ENCODE results near the gene AMPH.

The AMPH gene

DNA sequence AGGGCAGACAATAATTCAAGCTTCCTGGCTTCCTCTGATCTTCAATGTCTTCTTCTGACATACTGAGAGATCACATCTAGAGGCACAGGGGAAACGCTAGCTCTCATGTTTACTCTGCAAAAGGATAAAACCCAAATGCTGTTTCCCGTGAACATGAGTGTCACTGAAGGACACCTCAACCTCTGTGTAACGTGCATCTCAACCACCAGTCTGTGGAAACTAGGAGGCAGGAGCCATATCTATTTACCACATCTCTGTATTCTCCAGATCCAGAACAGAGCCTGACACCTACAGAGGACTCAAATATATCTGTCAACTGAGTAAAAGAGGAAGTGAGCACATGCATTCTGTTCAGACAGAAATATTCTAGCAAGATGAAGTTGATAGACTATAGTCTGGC is 217.4 kb downstream of the AMPH start:
- H3K4me3 ChIP-seq (replicated peaks; ENCODE audit: insufficient read depth, low read length), result no peak overlapping the region
- TF ChIP-seq CTCF (IDR thresholded peaks at IDR 0.05; ENCODE audit: insufficient read depth, low read length) (no peak), SPI1 (IDR thresholded peaks at IDR 0.05; ENCODE audit: borderline replicate concordance, low read depth) (peak; percentile 93), POLR2AphosphoS5 (IDR thresholded peaks at IDR 0.05; ENCODE audit: low read depth) (no peak)
- TF ChIP-seq, protein P1, sequence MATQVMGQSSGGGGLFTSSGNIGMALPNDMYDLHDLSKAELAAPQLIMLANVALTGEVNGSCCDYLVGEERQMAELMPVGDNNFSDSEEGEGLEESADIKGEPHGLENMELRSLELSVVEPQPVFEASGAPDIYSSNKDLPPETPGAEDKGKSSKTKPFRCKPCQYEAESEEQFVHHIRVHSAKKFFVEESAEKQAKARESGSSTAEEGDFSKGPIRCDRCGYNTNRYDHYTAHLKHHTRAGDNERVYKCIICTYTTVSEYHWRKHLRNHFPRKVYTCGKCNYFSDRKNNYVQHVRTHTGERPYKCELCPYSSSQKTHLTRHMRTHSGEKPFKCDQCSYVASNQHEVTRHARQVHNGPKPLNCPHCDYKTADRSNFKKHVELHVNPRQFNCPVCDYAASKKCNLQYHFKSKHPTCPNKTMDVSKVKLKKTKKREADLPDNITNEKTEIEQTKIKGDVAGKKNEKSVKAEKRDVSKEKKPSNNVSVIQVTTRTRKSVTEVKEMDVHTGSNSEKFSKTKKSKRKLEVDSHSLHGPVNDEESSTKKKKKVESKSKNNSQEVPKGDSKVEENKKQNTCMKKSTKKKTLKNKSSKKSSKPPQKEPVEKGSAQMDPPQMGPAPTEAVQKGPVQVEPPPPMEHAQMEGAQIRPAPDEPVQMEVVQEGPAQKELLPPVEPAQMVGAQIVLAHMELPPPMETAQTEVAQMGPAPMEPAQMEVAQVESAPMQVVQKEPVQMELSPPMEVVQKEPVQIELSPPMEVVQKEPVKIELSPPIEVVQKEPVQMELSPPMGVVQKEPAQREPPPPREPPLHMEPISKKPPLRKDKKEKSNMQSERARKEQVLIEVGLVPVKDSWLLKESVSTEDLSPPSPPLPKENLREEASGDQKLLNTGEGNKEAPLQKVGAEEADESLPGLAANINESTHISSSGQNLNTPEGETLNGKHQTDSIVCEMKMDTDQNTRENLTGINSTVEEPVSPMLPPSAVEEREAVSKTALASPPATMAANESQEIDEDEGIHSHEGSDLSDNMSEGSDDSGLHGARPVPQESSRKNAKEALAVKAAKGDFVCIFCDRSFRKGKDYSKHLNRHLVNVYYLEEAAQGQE (IDR thresholded peaks at IDR 0.05; ENCODE audit: insufficient replicate concordance, low read depth), result no peak
- no peak for DNase-seq (ENCODE audit: low read depth in 1 of 2, low spot score in 1 of 2)
- H3K27me3 ChIP-seq (ENCODE audit: insufficient read depth, poor library complexity, severe bottlenecking), result peaks cover 4% of the 10 kb centered on the region
- H3K27ac ChIP-seq (replicated peaks), result no peak overlapping the region

- H3K27ac ChIP-seq (replicated peaks), result no peak overlapping the region
- TF ChIP-seq SPI1 (IDR thresholded peaks at IDR 0.05; ENCODE audit: borderline replicate concordance, low read depth) (no peak), CTCF (IDR thresholded peaks at IDR 0.05; ENCODE audit: insufficient read depth, low read length) (peak; percentile 19), POLR2AphosphoS5 (IDR thresholded peaks at IDR 0.05; ENCODE audit: low read depth) (no peak)
- TF ChIP-seq, protein P1 (IDR thresholded peaks at IDR 0.05; ENCODE audit: insufficient replicate concordance, low read depth), result no peak
- DNase-seq (ENCODE audit: low read depth in 1 of 2, low spot score in 1 of 2), result peak in 1 of 2 experiments; percentile 32
- no peak overlapping the region for H3K4me3 ChIP-seq (replicated peaks; ENCODE audit: insufficient read depth, low read length)
- H3K27me3 ChIP-seq (ENCODE audit: insufficient read depth, poor library complexity, severe bottlenecking), result no peaks in the 10 kb centered on the region
These were observed 219.8 kb downstream of the AMPH start for GRCh38 chr7:38411404-38411803.

DNA sequence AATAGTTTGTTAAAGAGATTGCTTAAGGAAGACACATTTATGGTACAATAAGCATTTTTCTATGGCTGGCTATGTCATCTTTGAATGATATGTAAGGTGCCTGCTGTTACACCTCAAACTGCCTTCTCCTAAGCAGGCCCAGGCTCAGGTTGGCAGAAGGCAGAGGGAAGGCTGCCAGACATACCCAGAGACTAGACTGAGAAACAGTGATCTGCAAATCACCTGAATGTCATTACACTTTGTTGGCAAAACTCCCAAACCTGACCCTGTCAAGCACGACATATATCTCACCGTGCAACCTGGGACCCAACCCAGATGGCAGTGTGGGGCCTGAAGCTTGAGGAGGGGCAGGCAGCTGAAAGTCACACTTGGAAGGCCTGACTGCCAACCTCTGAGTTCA is 221.1 kb downstream of the AMPH start:
- TF ChIP-seq, protein P1 (IDR thresholded peaks at IDR 0.05; ENCODE audit: insufficient replicate concordance, low read depth), result no peak
- TF ChIP-seq GABPA (IDR thresholded peaks at IDR 0.05; ENCODE audit: low read depth), result no peak
- TF ChIP-seq POLR2AphosphoS5 (IDR thresholded peaks at IDR 0.05; ENCODE audit: low read depth), result no peak
- no peak for TF ChIP-seq CTCF (IDR thresholded peaks at IDR 0.05; ENCODE audit: insufficient read depth, low read length)
- TF ChIP-seq SPI1 (IDR thresholded peaks at IDR 0.05; ENCODE audit: borderline replicate concordance, low read depth), result no peak
- no peaks in the 10 kb centered on the region for H3K27me3 ChIP-seq (ENCODE audit: insufficient read depth, poor library complexity, severe bottlenecking)
- no peak overlapping the region for H3K27ac ChIP-seq (replicated peaks)
- no peak for DNase-seq (ENCODE audit: low read depth in 1 of 2, low spot score in 1 of 2)
- H3K4me3 ChIP-seq (replicated peaks; ENCODE audit: insufficient read depth, low read length), result no peak overlapping the region

Measured in HL-60 (cell line).